GM23338 (cell line): ENCODE measurements around the gene PIRT. TPM values are rescaled to one million over a fixed set of nuclear protein-coding genes. Genes with fewer than 3 reads are reported as not detected.

Experiments used
- ATAC-seq: fragments of 200-7000 bp; cut with Tn5 transposase; 3 replicates; pipeline ENCODE4 v1.9.1; 2020
- DNase-seq: peaks from one replicate; pipeline ENCODE4 v3.0.0-alpha.2; 2015; ENCODE audit warnings: low spot score
- H2AFZ ChIP-seq: fragments of 200-600 bp; sonication (generic); 2 replicates; pipeline ENCODE4 v1.8.0; 2016; ENCODE audit warnings: antibody characterized with exemption, mild to moderate bottlenecking, moderate library complexity
- H3F3A ChIP-seq: fragments of 200-600 bp; sonication (generic); replicated peaks from 2 replicates; pipeline ENCODE4 v1.8.0; 2017; ENCODE audit warnings: antibody characterized with exemption, mixed run types, low read depth
- H3K27ac ChIP-seq: fragments of 200-600 bp; sonication (generic); 2 replicates; pipeline ENCODE4 v1.6.1; 2016; ENCODE audit warnings: low read depth
- H3K27me3 ChIP-seq: fragments of 200-600 bp; sonication (generic); 2 replicates; pipeline ENCODE4 v1.8.0; 2016; ENCODE audit warnings: mild to moderate bottlenecking, mixed run types, moderate library complexity; ENCODE audit not compliant: insufficient read depth
- H3K36me3 ChIP-seq: fragments of 200-600 bp; sonication (generic); 2 replicates; pipeline ENCODE4 v1.8.0; 2016; ENCODE audit warnings: mild to moderate bottlenecking; ENCODE audit not compliant: insufficient read depth
- H3K4me1 ChIP-seq: fragments of 200-600 bp; sonication (generic); 2 replicates; pipeline ENCODE4 v1.8.0; 2016; ENCODE audit warnings: mild to moderate bottlenecking, moderate library complexity; ENCODE audit not compliant: insufficient read depth
- H3K4me2 ChIP-seq: fragments of 200-600 bp; sonication (generic); 2 replicates; pipeline ENCODE4 v1.7.1; 2017; ENCODE audit warnings: mixed run types
- H3K4me3 ChIP-seq: fragments of 200-600 bp; sonication (generic); 2 replicates; pipeline ENCODE4 v1.6.1; 2016; ENCODE audit warnings: mixed run types
- H3K79me2 ChIP-seq: fragments of 200-600 bp; sonication (generic); replicated peaks from 2 replicates; pipeline ENCODE4 v1.8.0; 2017; ENCODE audit warnings: mild to moderate bottlenecking; ENCODE audit not compliant: insufficient read depth
- H3K9me2 ChIP-seq: fragments of 200-600 bp; sonication (generic); 2 replicates; pipeline ENCODE4 v1.8.0; 2017; ENCODE audit not compliant: insufficient read depth
- H4K20me1 ChIP-seq: fragments of 200-600 bp; sonication (generic); replicated peaks from 2 replicates; pipeline ENCODE4 v1.8.0; 2017; ENCODE audit warnings: mild to moderate bottlenecking; ENCODE audit not compliant: insufficient read depth
- H3K27ac Mint-ChIP-seq: 2 replicates; pipeline ENCODE4 v1.8.0; 2020; ENCODE audit warnings: inconsistent platforms, mild to moderate bottlenecking, moderate library complexity, mixed read lengths
- H3K27me3 Mint-ChIP-seq: 3 replicates; pipeline ENCODE4 v1.8.0; 2022; ENCODE audit warnings: low read depth, mild to moderate bottlenecking, moderate library complexity, mixed read lengths, inconsistent platforms; ENCODE audit not compliant: insufficient read depth, poor library complexity
- H3K36me3 Mint-ChIP-seq: 3 replicates; pipeline ENCODE4 v1.8.0; 2021; ENCODE audit warnings: low read depth, mild to moderate bottlenecking, inconsistent platforms, moderate library complexity, mixed read lengths
- H3K4me1 Mint-ChIP-seq: 3 replicates; pipeline ENCODE4 v1.8.0; 2020; ENCODE audit warnings: mild to moderate bottlenecking, inconsistent platforms, mixed read lengths
- H3K4me3 Mint-ChIP-seq: 3 replicates; pipeline ENCODE4 v1.8.0; 2021; ENCODE audit warnings: moderate library complexity, mild to moderate bottlenecking, inconsistent platforms, mixed read lengths
- H3K9me3 Mint-ChIP-seq: 3 replicates; pipeline ENCODE4 v1.8.0; 2020; ENCODE audit warnings: moderate library complexity, mild to moderate bottlenecking, inconsistent platforms, mixed read lengths
- CREB1 ChIP-seq: fragments of 250-450 bp; sonication (Bioruptor Pico); IDR thresholded peaks from 2 replicates; pipeline ENCODE4 v1.5.0; 2020; ENCODE audit warnings: low read depth, mild to moderate bottlenecking, moderate library complexity
- EZH2 ChIP-seq: fragments of 200-600 bp; sonication (generic); IDR thresholded peaks from one replicate; pipeline ENCODE4 v1.8.0; 2017; ENCODE audit warnings: antibody characterized with exemption, mild to moderate bottlenecking, low read depth; ENCODE audit not compliant: unreplicated experiment
- EZH2phosphoT487 ChIP-seq: fragments of 200-600 bp; sonication (generic); IDR thresholded peaks from one replicate; pipeline ENCODE4 v1.8.1; 2018; ENCODE audit warnings: antibody characterized with exemption; ENCODE audit not compliant: unreplicated experiment
- JUNB ChIP-seq: IDR thresholded peaks from one replicate; pipeline ENCODE4 v1.6.1; 2016; ENCODE audit warnings: antibody characterized with exemption; ENCODE audit not compliant: unreplicated experiment
- NANOG ChIP-seq: IDR thresholded peaks from 2 replicates; pipeline ENCODE4 v1.6.1; 2016; ENCODE audit warnings: antibody characterized with exemption, borderline replicate concordance
- POLR2AphosphoS5 ChIP-seq: IDR thresholded peaks from 2 replicates; pipeline ENCODE4 v1.6.1; 2016; ENCODE audit warnings: antibody characterized with exemption, low read depth
- STAT1 ChIP-seq: IDR thresholded peaks from one replicate; pipeline ENCODE4 v1.6.1; 2016; ENCODE audit warnings: antibody characterized with exemption; ENCODE audit not compliant: unreplicated experiment
- ZNF114 ChIP-seq: fragments of 250-450 bp; sonication (Bioruptor Pico); IDR thresholded peaks from 2 replicates; pipeline ENCODE4 v1.5.0; 2020; ENCODE audit warnings: mild to moderate bottlenecking, moderate library complexity
- polyA plus RNA-seq: library from polyadenylated mRNA; unstranded; fragments of >200 nt; fragmentation: Nextera tagmentation; extraction: Ambion mirVana; gene quantifications from 2 replicates; pipeline ENCODE4 v1.2.1, GENCODE V29; 2016
- total RNA-seq: library from RNA; depleted of rRNA; stranded (reverse); fragments of >200 nt; shearing (Covaris generic); gene quantifications from 2 replicates; pipeline ENCODE4 v1.2.3, GENCODE V29; 2014
- TF ChIP-seq, protein P1 (sequence below): IDR thresholded peaks from 2 replicates; pipeline ENCODE4 v1.6.1; 2016; ENCODE audit warnings: antibody characterized with exemption
- TF ChIP-seq, protein P2 (sequence below): IDR thresholded peaks from one replicate; pipeline ENCODE4 v1.6.1; 2018; ENCODE audit warnings: antibody characterized with exemption; ENCODE audit not compliant: unreplicated experiment
- TF ChIP-seq, protein P3 (sequence below): fragments of 250-450 bp; sonication (Bioruptor Pico); IDR thresholded peaks from 2 replicates; pipeline ENCODE4 v1.5.0; 2020; ENCODE audit warnings: mild to moderate bottlenecking, moderate library complexity
- TF ChIP-seq, protein P4 (sequence below), 2 experiments: fragments of 200-600 bp in 1 of 2; sonication (generic) in 1 of 2; conservative IDR thresholded peaks; 2 replicates each; pipeline versions ENCODE4 v1.5.1 to v1.6.1; 2016 to 2017; ENCODE audit warnings: antibody characterized with exemption in 2 of 2, low read depth in 2 of 2, mild to moderate bottlenecking in 2 of 2, moderate library complexity in 1 of 2

PIRT gene
- total and polyA plus RNA-seq, 2 experiments from 2014 or later: not detected

DNA sequence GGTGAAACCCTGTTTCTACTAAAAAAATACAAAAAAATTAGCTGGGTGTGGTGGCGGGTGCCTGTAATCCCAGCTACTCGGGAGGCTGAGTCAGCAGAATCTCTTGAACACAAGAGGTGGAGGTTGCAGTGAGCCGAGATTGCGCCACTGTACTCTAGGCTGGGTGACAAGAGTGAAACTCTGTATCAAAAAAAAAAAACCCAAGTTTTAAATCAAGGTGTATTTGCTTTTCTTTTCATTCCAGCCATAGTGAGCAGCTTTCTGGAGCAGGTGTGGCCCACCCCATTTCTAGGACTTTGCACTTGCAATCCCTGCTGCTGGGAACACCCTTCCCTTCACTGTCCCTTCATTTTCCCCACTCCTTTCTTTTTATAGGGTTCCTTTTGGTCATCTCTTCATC is 62.8 kb downstream of the PIRT start (continued):
- TF ChIP-seq, protein P1, sequence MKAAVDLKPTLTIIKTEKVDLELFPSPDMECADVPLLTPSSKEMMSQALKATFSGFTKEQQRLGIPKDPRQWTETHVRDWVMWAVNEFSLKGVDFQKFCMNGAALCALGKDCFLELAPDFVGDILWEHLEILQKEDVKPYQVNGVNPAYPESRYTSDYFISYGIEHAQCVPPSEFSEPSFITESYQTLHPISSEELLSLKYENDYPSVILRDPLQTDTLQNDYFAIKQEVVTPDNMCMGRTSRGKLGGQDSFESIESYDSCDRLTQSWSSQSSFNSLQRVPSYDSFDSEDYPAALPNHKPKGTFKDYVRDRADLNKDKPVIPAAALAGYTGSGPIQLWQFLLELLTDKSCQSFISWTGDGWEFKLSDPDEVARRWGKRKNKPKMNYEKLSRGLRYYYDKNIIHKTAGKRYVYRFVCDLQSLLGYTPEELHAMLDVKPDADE: no peak
- TF ChIP-seq STAT1: no peak
- TF ChIP-seq ZNF114 (CRISPR knock-in tag): no peak
- TF ChIP-seq, protein P2, sequence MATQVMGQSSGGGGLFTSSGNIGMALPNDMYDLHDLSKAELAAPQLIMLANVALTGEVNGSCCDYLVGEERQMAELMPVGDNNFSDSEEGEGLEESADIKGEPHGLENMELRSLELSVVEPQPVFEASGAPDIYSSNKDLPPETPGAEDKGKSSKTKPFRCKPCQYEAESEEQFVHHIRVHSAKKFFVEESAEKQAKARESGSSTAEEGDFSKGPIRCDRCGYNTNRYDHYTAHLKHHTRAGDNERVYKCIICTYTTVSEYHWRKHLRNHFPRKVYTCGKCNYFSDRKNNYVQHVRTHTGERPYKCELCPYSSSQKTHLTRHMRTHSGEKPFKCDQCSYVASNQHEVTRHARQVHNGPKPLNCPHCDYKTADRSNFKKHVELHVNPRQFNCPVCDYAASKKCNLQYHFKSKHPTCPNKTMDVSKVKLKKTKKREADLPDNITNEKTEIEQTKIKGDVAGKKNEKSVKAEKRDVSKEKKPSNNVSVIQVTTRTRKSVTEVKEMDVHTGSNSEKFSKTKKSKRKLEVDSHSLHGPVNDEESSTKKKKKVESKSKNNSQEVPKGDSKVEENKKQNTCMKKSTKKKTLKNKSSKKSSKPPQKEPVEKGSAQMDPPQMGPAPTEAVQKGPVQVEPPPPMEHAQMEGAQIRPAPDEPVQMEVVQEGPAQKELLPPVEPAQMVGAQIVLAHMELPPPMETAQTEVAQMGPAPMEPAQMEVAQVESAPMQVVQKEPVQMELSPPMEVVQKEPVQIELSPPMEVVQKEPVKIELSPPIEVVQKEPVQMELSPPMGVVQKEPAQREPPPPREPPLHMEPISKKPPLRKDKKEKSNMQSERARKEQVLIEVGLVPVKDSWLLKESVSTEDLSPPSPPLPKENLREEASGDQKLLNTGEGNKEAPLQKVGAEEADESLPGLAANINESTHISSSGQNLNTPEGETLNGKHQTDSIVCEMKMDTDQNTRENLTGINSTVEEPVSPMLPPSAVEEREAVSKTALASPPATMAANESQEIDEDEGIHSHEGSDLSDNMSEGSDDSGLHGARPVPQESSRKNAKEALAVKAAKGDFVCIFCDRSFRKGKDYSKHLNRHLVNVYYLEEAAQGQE: no peak

DNA sequence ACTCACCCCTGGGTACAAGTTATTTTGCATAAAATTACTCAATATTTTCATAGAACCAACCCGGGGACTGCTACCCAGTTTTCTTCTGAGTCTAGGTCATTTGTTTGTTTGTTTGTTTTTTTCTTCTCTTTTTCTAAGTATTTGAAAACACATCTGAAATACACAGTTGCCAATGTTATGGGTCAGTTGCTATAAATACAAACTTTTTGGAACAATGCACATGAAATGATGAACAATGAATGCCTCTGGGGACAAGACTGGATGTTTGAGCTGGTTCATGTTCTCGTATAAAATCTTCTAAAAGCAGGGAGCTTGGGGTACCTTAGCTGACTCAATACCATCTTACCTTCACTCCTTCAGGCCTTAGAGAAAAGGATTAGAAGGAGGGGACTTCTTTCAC is 64.5 kb downstream of the PIRT start:
- DNase-seq (no peak), ATAC-seq (no peak)
- H3K27me3 Mint-ChIP-seq: peaks cover 7% of the 10 kb centered on the region
- Histone ChIP-seq H3K27ac (no peak overlapping the region), H3F3A (no peaks in the 10 kb centered on the region), H3K79me2 (no peaks in the 10 kb centered on the region), H2AFZ (no peak overlapping the region), H3K9me2 (no peaks in the 10 kb centered on the region), H3K27me3 (no peaks in the 10 kb centered on the region), H4K20me1 (no peaks in the 10 kb centered on the region), H3K4me1 (no peaks in the 10 kb centered on the region), H3K36me3 (no peaks in the 10 kb centered on the region), H3K4me2 (no peak overlapping the region), H3K4me3 (no peak overlapping the region)
- no peak overlapping the region for H3K27ac Mint-ChIP-seq
- no peak overlapping the region for H3K4me3 Mint-ChIP-seq
- peaks cover 10% of the 10 kb centered on the region for H3K9me3 Mint-ChIP-seq
- peaks cover 4% of the 10 kb centered on the region for H3K4me1 Mint-ChIP-seq
- peaks cover 9% of the 10 kb centered on the region for H3K36me3 Mint-ChIP-seq
- TF ChIP-seq ZNF114 (CRISPR knock-in tag) (no peak), POLR2AphosphoS5 (no peak), NANOG (no peak), EZH2 (no peak), EZH2phosphoT487 (no peak), CREB1 (CRISPR knock-in tag) (no peak), JUNB (no peak)
- TF ChIP-seq, protein P3, sequence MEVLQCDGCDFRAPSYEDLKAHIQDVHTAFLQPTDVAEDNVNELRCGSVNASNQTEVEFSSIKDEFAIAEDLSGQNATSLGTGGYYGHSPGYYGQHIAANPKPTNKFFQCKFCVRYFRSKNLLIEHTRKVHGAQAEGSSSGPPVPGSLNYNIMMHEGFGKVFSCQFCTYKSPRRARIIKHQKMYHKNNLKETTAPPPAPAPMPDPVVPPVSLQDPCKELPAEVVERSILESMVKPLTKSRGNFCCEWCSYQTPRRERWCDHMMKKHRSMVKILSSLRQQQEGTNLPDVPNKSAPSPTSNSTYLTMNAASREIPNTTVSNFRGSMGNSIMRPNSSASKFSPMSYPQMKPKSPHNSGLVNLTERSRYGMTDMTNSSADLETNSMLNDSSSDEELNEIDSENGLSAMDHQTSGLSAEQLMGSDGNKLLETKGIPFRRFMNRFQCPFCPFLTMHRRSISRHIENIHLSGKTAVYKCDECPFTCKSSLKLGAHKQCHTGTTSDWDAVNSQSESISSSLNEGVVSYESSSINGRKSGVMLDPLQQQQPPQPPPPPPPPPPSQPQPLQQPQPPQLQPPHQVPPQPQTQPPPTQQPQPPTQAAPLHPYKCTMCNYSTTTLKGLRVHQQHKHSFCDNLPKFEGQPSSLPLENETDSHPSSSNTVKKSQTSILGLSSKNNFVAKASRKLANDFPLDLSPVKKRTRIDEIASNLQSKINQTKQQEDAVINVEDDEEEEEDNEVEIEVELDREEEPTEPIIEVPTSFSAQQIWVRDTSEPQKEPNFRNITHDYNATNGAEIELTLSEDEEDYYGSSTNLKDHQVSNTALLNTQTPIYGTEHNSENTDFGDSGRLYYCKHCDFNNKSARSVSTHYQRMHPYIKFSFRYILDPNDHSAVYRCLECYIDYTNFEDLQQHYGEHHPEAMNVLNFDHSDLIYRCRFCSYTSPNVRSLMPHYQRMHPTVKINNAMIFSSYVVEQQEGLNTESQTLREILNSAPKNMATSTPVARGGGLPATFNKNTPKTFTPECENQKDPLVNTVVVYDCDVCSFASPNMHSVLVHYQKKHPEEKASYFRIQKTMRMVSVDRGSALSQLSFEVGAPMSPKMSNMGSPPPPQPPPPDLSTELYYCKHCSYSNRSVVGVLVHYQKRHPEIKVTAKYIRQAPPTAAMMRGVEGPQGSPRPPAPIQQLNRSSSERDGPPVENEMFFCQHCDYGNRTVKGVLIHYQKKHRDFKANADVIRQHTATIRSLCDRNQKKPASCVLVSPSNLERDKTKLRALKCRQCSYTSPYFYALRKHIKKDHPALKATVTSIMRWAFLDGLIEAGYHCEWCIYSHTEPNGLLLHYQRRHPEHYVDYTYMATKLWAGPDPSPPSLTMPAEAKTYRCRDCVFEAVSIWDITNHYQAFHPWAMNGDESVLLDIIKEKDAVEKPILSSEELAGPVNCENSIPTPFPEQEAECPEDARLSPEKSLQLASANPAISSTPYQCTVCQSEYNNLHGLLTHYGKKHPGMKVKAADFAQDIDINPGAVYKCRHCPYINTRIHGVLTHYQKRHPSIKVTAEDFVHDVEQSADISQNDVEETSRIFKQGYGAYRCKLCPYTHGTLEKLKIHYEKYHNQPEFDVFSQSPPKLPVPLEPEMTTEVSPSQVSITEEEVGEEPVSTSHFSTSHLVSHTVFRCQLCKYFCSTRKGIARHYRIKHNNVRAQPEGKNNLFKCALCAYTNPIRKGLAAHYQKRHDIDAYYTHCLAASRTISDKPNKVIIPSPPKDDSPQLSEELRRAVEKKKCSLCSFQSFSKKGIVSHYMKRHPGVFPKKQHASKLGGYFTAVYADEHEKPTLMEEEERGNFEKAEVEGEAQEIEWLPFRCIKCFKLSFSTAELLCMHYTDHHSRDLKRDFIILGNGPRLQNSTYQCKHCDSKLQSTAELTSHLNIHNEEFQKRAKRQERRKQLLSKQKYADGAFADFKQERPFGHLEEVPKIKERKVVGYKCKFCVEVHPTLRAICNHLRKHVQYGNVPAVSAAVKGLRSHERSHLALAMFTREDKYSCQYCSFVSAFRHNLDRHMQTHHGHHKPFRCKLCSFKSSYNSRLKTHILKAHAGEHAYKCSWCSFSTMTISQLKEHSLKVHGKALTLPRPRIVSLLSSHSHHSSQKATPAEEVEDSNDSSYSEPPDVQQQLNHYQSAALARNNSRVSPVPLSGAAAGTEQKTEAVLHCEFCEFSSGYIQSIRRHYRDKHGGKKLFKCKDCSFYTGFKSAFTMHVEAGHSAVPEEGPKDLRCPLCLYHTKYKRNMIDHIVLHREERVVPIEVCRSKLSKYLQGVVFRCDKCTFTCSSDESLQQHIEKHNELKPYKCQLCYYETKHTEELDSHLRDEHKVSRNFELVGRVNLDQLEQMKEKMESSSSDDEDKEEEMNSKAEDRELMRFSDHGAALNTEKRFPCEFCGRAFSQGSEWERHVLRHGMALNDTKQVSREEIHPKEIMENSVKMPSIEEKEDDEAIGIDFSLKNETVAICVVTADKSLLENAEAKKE (CRISPR knock-in tag): no peak
- TF ChIP-seq, protein P1: no peak
- TF ChIP-seq, protein P4, sequence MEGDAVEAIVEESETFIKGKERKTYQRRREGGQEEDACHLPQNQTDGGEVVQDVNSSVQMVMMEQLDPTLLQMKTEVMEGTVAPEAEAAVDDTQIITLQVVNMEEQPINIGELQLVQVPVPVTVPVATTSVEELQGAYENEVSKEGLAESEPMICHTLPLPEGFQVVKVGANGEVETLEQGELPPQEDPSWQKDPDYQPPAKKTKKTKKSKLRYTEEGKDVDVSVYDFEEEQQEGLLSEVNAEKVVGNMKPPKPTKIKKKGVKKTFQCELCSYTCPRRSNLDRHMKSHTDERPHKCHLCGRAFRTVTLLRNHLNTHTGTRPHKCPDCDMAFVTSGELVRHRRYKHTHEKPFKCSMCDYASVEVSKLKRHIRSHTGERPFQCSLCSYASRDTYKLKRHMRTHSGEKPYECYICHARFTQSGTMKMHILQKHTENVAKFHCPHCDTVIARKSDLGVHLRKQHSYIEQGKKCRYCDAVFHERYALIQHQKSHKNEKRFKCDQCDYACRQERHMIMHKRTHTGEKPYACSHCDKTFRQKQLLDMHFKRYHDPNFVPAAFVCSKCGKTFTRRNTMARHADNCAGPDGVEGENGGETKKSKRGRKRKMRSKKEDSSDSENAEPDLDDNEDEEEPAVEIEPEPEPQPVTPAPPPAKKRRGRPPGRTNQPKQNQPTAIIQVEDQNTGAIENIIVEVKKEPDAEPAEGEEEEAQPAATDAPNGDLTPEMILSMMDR (conservative IDR thresholded peaks at IDR 0.05; ENCODE audit: low read depth in 2 of 2): no peak
